Measurements from ENCODE around the gene ACTG2.
"Not testable (repeated sequence)": the region's sequence is repeated elsewhere in the genome, so short reads cannot be mapped to it uniquely, and the experiment has no call there.

Gene ACTG2

GRCh38 chr2:73937899-73938298, 45.1 kb downstream of the ACTG2 start:
- DNase-seq (ENCODE audit: low read depth): no peak
- TF ChIP-seq, protein P1, sequence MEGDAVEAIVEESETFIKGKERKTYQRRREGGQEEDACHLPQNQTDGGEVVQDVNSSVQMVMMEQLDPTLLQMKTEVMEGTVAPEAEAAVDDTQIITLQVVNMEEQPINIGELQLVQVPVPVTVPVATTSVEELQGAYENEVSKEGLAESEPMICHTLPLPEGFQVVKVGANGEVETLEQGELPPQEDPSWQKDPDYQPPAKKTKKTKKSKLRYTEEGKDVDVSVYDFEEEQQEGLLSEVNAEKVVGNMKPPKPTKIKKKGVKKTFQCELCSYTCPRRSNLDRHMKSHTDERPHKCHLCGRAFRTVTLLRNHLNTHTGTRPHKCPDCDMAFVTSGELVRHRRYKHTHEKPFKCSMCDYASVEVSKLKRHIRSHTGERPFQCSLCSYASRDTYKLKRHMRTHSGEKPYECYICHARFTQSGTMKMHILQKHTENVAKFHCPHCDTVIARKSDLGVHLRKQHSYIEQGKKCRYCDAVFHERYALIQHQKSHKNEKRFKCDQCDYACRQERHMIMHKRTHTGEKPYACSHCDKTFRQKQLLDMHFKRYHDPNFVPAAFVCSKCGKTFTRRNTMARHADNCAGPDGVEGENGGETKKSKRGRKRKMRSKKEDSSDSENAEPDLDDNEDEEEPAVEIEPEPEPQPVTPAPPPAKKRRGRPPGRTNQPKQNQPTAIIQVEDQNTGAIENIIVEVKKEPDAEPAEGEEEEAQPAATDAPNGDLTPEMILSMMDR (IDR thresholded peaks at IDR 0.05; ENCODE audit: low read length, missing control alignments): no peak
- no peak overlapping the region for H3K4me3 ChIP-seq (replicated peaks; ENCODE audit: low read depth, low read length)

GRCh38 chr2:73938718-73939352, 46.0 kb downstream of the ACTG2 start:
- H3K4me3 ChIP-seq (replicated peaks; ENCODE audit: low read depth, low read length): no peak overlapping the region
- TF ChIP-seq, protein P1 (IDR thresholded peaks at IDR 0.05; ENCODE audit: low read length, missing control alignments): no peak
- DNase-seq (ENCODE audit: low read depth): peak; percentile 48

DNA sequence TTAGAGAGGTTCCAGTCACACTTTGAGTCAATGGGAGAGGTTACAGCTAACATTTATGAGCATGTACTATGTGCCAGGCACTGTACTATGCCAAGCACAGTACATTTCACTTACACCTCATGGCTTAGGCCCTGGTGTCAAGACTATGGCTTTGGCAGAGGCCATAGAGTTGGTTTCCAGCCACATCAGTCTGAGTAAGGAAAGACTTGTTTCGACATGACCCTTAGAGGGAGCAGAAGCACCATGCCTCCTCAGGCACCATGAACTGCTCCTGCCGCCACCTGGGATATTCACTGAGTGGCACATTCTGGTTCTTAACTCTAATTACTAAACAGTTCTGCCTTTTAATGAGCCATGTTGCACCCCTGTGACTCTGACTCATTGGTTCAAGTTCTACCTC, 46.6 kb downstream of the ACTG2 start:
- DNase-seq (ENCODE audit: low read depth): peak; percentile 39
- TF ChIP-seq, protein P1 (IDR thresholded peaks at IDR 0.05; ENCODE audit: low read length, missing control alignments): peak; percentile 11
- no peak overlapping the region for H3K4me3 ChIP-seq (replicated peaks; ENCODE audit: low read depth, low read length)

- not testable (repeated sequence) for H3K4me3 ChIP-seq (replicated peaks; ENCODE audit: low read depth, low read length); DNase-seq (ENCODE audit: low read depth)
Observed at GRCh38 chr2:73940066-73940465, 47.3 kb downstream of the ACTG2 start.

DNA sequence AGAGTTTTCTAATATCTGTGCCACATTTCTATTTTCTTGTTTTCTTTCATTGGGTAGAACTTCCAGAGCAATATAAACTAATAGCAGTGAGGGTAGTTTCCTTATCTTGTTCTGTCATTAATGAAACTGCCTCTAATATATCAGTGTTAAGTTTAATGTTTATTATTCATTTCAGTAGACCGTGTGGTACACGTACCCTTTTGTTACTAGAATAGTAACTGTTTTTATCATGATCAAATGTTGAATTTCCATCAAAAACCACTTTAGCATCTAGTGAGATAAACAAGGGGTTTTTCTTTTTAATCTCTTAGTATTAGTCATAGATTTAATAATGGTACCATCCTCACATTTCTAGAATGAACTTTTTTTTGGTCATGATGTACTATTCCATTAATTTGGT, 49.9 kb downstream of the ACTG2 start:
- no peak overlapping the region for H3K4me3 ChIP-seq (replicated peaks; ENCODE audit: low read depth, low read length)
- TF ChIP-seq, protein P1 (IDR thresholded peaks at IDR 0.05; ENCODE audit: low read length, missing control alignments): no peak
- DNase-seq (ENCODE audit: low read depth): no peak

DNA sequence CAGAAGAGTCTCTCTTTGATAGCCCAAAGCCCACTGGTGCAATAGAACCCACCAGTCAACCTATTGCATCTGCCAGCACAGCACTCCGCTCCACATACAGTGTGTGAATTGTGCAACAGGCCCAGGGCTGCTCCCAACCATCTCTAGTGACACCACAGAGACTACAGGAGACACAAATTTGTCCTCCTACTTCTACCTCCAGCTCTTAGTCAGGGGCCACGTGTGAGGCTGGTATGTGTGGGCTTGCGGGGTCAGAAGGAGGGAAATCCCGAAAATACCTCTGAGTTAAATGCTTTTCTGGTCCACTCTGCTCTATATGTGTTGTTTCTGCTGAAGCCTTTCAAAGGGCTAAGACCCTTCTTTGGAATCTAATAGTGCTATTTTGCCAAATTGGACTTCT, 51.9 kb downstream of the ACTG2 start:
- DNase-seq (ENCODE audit: low read depth): no peak
- H3K4me3 ChIP-seq (replicated peaks; ENCODE audit: low read depth, low read length): no peak overlapping the region
- TF ChIP-seq, protein P1 (IDR thresholded peaks at IDR 0.05; ENCODE audit: low read length, missing control alignments): no peak

GRCh38 chr2:73946215-73946614, 53.4 kb downstream of the ACTG2 start:
- no peak overlapping the region for H3K4me3 ChIP-seq (replicated peaks; ENCODE audit: low read depth, low read length)
- TF ChIP-seq, protein P1 (IDR thresholded peaks at IDR 0.05; ENCODE audit: low read length, missing control alignments): no peak
- no peak for DNase-seq (ENCODE audit: low read depth)

Data from fibroblast of pulmonary artery (primary cell).